Superior temporal gyrus (tissue), 1 donor: ENCODE measurements around the gene ACSL3.
"Not testable (repeated sequence)": the region's sequence is repeated elsewhere in the genome, so short reads cannot be mapped to it uniquely, and the experiment has no call there.

Experiments used
- DNase-seq: peaks from one replicate; pipeline ENCODE4 v3.0.0-alpha.2; 2016; ENCODE audit errors: extremely low spot score

The ACSL3 gene

GRCh38 chr2:222976521-222977061 is 115.8 kb downstream of the ACSL3 start:
- no peak for DNase-seq

- no peak for DNase-seq
Observed at GRCh38 chr2:222977121-222977520, 116.3 kb downstream of the ACSL3 start.

- DNase-seq, result no peak
Observed at GRCh38 chr2:222978850-222979249, 118.0 kb downstream of the ACSL3 start.

- DNase-seq, result no peak
Observed at GRCh38 chr2:222979484-222979883, 118.6 kb downstream of the ACSL3 start.

GRCh38 chr2:222982010-222982908 is 121.4 kb downstream of the ACSL3 start:
- peak; percentile 83 for DNase-seq

- DNase-seq, result no peak
Observed at GRCh38 chr2:222982909-222983265, 122.1 kb downstream of the ACSL3 start.

- no peak for DNase-seq
Observed at GRCh38 chr2:222984908-222985307, 124.1 kb downstream of the ACSL3 start.

GRCh38 chr2:222989431-222989830 is 128.6 kb downstream of the ACSL3 start:
- DNase-seq, result no peak

GRCh38 chr2:222990206-222990605 is 129.4 kb downstream of the ACSL3 start:
- not testable (repeated sequence) for DNase-seq

- DNase-seq, result no peak
Observed at GRCh38 chr2:222992137-222992536, 131.3 kb downstream of the ACSL3 start.
